Thyroid gland (tissue), 4 donors: ENCODE data around the gene CAV3. TPM values are rescaled to one million over a fixed set of nuclear protein-coding genes. Genes with fewer than 3 reads are reported as not detected.

Source experiments
- DNase-seq, 2 donors: peaks; one replicate each; pipeline ENCODE4 v3.0.0-alpha.2; 2019
- H3K27ac ChIP-seq, 3 donors: fragments of 200-600 bp; sonication (generic); 1 replicate in 2 of 3; 2 replicates in 1 of 3; pipeline ENCODE4 v1.5.1; 2016 to 2019; ENCODE audit warnings: mild to moderate bottlenecking in 1 of 3, moderate library complexity in 1 of 3
- H3K27me3 ChIP-seq: fragments of 200-600 bp; sonication (generic); one replicate; pipeline ENCODE4 v1.5.1; 2019
- H3K36me3 ChIP-seq, 2 donors: fragments of 200-600 bp; sonication (generic); one replicate each; pipeline ENCODE4 v1.5.1; 2016 to 2019
- H3K4me1 ChIP-seq, 2 donors: fragments of 200-600 bp; sonication (generic); one replicate each; pipeline ENCODE4 v1.5.1; 2017 to 2019
- H3K4me3 ChIP-seq, 3 donors: fragments of 200-600 bp; sonication (generic); replicated peaks in 1 of 3; 1 replicate in 2 of 3; 2 replicates in 1 of 3; pipeline ENCODE4 v1.5.1; 2016; ENCODE audit warnings: mild to moderate bottlenecking in 1 of 3
- H3K9me3 ChIP-seq: fragments of 200-600 bp; sonication (generic); one replicate; pipeline ENCODE4 v1.5.1; 2017
- CTCF ChIP-seq, 6 experiments: fragments of 200-600 bp in 3 of 6; fragments of 450-650 bp in 3 of 6; sonication (generic) in 3 of 6; IDR thresholded peaks; one replicate each; pipeline ENCODE4 v1.5.1; 2016 to 2019; ENCODE audit warnings: antibody characterized with exemption in 6 of 6, mild to moderate bottlenecking in 2 of 6, inconsistent platforms in 1 of 6, moderate library complexity in 1 of 6
- POLR2A ChIP-seq, 2 donors: fragments of 450-650 bp; IDR thresholded peaks; one replicate each; pipeline ENCODE4 v1.6.1; 2017; ENCODE audit warnings: antibody characterized with exemption in 2 of 2, mild to moderate bottlenecking in 2 of 2, moderate library complexity in 1 of 2
- WGBS, 2 donors: methylation state at CpG; one replicate each; pipeline ENCODE4 v1.1.5; 2017; 5-methylcytosine and 5-hydroxymethylcytosine counted together
- intact Hi-C: fragments of 100-400 bp; cut with DNase I; formaldehyde crosslinking; loops from one replicate; pipeline ENCODE4 v1.15.1; 2023
- total RNA-seq, 4 donors: library from RNA; depleted of rRNA; stranded (reverse); fragments of >200 nt; gene quantifications; one replicate each; pipeline ENCODE4 v1.2.3, GENCODE V29; 2016

Gene CAV3
- total RNA-seq, 4 donors from 2014 or later = not detected

- Histone ChIP-seq H3K27me3 (no peaks in the 10 kb centered on the region), H3K27ac (no peak overlapping the region), H3K36me3 (no peaks in the 10 kb centered on the region), H3K9me3 (no peaks in the 10 kb centered on the region), H3K4me3 (no peak overlapping the region), H3K4me1 (no peaks in the 10 kb centered on the region)
- intact Hi-C loops = no loop called here
- DNase-seq = no peak
- TF ChIP-seq CTCF (IDR thresholded peaks at IDR 0.05) (no peak), POLR2A (IDR thresholded peaks at IDR 0.05) (no peak)
Measured at GRCh38 chr3:8780279-8780678, 46.7 kb downstream of the CAV3 start.

GRCh38 chr3:8784676-8785435, 51.3 kb downstream of the CAV3 start:
- no peak overlapping the region for H3K4me3 ChIP-seq
- no peaks in the 10 kb centered on the region for H3K9me3 ChIP-seq
- H3K4me1 ChIP-seq = no peaks in the 10 kb centered on the region
- no peak for DNase-seq
- TF ChIP-seq POLR2A (IDR thresholded peaks at IDR 0.05) (no peak), CTCF (IDR thresholded peaks at IDR 0.05) (no peak)
- 94 to 95% methylated on average over 3 of the region's 3 CpGs for WGBS, 2 donors
- H3K27ac ChIP-seq = no peak overlapping the region
- H3K27me3 ChIP-seq = no peaks in the 10 kb centered on the region
- intact Hi-C loops = no loop called here
- no peaks in the 10 kb centered on the region for H3K36me3 ChIP-seq

GRCh38 chr3:8790529-8790928, 56.9 kb downstream of the CAV3 start:
- WGBS, 2 donors = 88 to 89% methylated on average over 2 of the region's 2 CpGs
- TF ChIP-seq CTCF (IDR thresholded peaks at IDR 0.05) (no peak), POLR2A (IDR thresholded peaks at IDR 0.05) (no peak)
- intact Hi-C loops = no loop called here

GRCh38 chr3:8793242-8793641, 59.6 kb downstream of the CAV3 start:
- no peaks in the 10 kb centered on the region for H3K4me1 ChIP-seq
- no peak for TF ChIP-seq CTCF (IDR thresholded peaks at IDR 0.05)
- no peak for TF ChIP-seq POLR2A (IDR thresholded peaks at IDR 0.05)
- 90 to 97% methylated on average over 7 of the region's 7 CpGs for WGBS, 2 donors

More at GRCh38 chr3:8790529-8790928, 56.9 kb downstream of the CAV3 start:
- DNase-seq = no peak
- Histone ChIP-seq H3K4me1 (no peaks in the 10 kb centered on the region), H3K27ac (no peak overlapping the region), H3K27me3 (no peaks in the 10 kb centered on the region), H3K9me3 (no peaks in the 10 kb centered on the region), H3K4me3 (no peak overlapping the region), H3K36me3 (no peaks in the 10 kb centered on the region)

GRCh38 chr3:8794247-8794646, 60.6 kb downstream of the CAV3 start:
- DNase-seq = no peak
- WGBS, 2 donors = 93% methylated on average over 3 of the region's 3 CpGs

More at GRCh38 chr3:8793242-8793641, 59.6 kb downstream of the CAV3 start:
- Histone ChIP-seq H3K27ac (no peak overlapping the region), H3K9me3 (no peaks in the 10 kb centered on the region), H3K36me3 (no peaks in the 10 kb centered on the region), H3K4me3 (no peak overlapping the region), H3K27me3 (no peaks in the 10 kb centered on the region)
- intact Hi-C loops = no loop called here
- no peak for DNase-seq

More at GRCh38 chr3:8794247-8794646, 60.6 kb downstream of the CAV3 start:
- Histone ChIP-seq H3K27ac (no peak overlapping the region), H3K36me3 (no peaks in the 10 kb centered on the region), H3K27me3 (no peaks in the 10 kb centered on the region), H3K9me3 (no peaks in the 10 kb centered on the region), H3K4me1 (no peaks in the 10 kb centered on the region), H3K4me3 (no peak overlapping the region)
- no peak for TF ChIP-seq POLR2A (IDR thresholded peaks at IDR 0.05)
- no peak for TF ChIP-seq CTCF (IDR thresholded peaks at IDR 0.05)
- intact Hi-C loops = no loop called here
